Stimulated activated CD4-positive, alpha-beta T cell treated with anti-CD3 and anti-CD28 coated beads, TNF-alpha, amount 100 ng/mL, for 4 hours (primary cell): ENCODE results near the gene ORC4.

Source experiments
- DNase-seq, 3 experiments: peaks; one replicate each; pipeline ENCODE4 v3.0.0-alpha.2; 2020; ENCODE audit warnings: low read depth in 3 of 3

The ORC4 gene

GRCh38 chr2:148020111-148021058 lies at the start of gene ORC4:
Gene ORC4 (minus strand): TSS chr2:148020737. CDS start chr2:147975958, 44,779 bp downstream.
- peak; percentile 87 to 97 (median 96) for DNase-seq

DNA sequence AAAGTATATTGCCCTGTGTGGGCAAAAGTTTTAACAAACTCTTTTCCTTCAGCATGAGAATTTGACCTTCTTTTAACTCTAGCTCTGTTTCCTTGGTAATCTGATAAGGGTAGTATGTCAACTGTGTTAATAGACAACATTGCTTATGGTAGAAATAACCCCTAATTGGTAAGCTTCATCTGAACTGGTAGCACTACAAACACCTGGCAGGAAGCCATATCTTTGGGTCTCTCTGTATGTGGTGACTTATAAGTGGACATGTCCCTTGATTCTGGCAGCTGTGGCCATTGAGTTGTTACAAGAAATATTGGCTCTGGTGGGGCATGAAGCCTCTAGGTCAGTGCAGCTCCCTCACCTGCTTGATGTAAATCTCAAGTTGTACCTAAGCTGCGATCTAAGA lies 47.3 kb upstream of the ORC4 start:
- no peak for DNase-seq

DNA sequence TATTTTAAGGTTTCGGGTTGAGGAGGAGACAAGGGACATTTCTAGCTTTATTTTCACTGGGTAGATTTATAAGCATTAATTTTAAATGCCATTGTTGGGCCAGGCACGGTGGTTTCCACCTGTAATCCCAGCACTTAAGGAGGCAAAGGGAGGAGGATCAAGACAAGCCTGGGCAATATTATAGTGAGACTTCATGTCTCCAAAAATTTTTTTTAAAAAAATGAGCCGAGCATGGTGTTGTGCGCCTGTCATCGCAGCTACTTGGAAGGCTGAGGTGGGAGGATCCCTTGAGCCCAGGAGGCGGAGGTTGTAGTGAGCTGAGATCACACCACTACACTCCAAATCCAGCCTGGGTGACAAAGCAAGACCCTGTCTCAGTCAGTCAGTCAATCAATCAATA lies 45.4 kb upstream of the ORC4 start:
- no peak for DNase-seq

DNA sequence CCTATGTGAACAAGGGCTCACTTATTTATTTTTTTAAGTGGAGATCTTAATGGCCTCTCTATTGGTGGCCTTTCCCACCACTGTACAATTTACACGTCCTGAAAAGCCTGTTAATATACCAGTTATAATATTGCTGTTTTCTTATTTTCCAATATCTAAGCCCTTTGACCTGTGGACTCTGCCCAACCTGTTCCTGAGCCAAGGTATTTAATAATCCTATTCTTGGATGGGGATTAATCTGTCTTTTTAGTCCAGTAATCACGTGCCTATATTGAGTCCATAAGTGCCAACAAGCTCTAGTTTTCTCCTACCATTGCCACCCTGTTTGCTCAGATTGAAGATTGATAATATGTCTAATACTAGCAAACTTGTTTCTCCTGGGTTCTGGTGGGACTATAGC lies 43.1 kb upstream of the ORC4 start:
- DNase-seq, result no peak

DNA sequence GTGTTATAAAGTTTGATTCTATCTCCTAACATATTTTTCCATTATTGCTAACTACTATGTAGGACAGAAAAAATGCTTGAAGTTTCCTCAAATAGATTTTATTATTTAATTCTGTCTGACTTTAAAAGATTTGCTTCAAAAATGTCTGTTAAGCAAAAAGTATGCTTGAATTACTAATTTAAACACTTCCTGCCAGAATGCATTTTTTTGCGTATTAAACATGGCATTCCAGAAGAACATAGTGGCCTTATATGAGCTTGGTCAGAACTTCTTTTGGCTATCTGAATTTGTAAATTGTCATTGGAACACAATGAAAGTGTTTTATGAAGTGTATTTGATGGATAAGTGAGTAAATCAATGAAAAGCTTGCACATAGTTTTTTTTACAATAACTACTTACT lies 38.1 kb upstream of the ORC4 start:
- no peak for DNase-seq

DNA sequence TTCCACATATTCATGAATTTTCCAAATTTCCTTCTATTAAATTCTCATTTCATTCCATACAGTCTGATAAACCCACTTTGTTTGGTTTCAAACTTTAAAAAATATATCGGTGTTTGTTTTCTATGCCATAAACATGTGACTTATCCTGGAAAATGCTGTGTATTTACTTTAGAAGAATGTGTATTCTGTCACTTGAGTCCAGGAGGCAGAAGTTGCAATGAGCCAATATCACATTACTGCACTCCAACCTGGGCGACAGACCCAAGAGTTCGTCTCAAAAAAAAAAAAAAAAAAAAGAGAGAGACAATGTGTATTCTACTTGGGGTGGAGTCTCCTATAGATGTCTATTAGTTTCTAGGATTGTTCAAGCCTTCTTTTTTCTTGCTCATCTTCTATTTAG lies 32.1 kb upstream of the ORC4 start:
- DNase-seq, result no peak

DNA sequence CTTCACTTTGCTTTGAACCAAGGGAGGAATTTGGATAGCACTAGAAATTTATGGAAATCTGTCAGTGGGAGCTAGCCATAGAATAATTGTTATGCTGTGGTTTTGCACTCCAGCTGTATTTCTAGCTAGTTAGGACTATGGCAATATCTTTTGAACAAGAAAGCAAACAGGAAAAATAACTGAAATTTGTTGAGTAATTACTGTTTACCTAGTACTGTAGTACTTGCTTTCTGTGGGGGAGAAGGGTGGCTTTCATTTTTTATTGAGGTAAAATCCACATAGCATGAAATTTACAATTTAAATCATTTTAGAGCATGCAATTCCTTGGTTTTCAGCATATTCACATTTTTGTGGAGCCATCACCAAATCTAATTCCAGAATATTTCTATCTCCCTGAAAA lies 28.7 kb upstream of the ORC4 start:
- no peak for DNase-seq

GRCh38 chr2:148048475-148049221 lies 28.1 kb upstream of the ORC4 start:
- no peak for DNase-seq

GRCh38 chr2:148046802-148047201 lies 26.3 kb upstream of the ORC4 start:
- DNase-seq, result no peak

GRCh38 chr2:148044322-148044721 lies 23.8 kb upstream of the ORC4 start:
- no peak for DNase-seq

- DNase-seq, result no peak
Measured at GRCh38 chr2:148042219-148042618, 21.7 kb upstream of the ORC4 start.

GRCh38 chr2:148039783-148040182 lies 19.2 kb upstream of the ORC4 start:
- no peak for DNase-seq

DNA sequence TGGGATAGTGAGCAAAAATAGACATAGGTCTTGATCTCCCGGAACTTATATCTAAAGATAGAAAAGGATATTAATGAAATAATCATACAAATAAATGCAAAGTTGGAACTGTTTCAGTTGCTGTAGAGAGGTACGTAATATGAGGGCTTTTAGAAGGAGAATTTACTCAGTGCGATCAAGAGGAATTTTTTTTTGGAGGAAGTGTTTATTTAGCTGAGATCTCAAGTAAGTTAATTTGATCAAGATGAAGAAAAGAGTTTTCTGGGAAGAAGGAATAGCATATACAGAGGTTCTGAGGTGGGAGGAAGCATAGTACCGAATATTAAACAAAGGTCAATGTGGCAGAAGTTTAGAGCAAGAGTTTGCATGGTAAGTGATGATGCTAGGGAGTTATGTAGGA lies 11.7 kb upstream of the ORC4 start:
- DNase-seq, result no peak

DNA sequence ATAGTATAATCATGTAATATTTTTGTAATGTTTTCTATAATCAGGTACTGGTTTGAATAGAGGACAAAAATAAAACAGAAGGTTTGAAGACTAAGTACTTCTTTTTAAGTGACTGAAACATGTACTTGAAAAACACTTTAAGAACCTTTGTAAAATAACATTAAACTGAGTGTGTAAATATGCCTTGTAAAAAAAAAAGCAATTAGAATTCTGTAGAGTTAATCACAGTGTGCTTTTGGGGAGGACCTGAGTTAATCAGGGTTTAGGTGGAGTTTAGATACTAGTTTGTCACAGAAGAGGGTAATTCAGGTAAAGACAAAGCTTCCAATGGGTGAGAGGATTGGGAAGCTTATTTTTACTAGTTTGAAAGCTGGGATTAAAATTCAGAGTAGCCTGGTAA lies 10.6 kb upstream of the ORC4 start:
- no peak for DNase-seq

- no peak for DNase-seq
Measured at GRCh38 chr2:148028781-148029180, 8.2 kb upstream of the ORC4 start.

DNA sequence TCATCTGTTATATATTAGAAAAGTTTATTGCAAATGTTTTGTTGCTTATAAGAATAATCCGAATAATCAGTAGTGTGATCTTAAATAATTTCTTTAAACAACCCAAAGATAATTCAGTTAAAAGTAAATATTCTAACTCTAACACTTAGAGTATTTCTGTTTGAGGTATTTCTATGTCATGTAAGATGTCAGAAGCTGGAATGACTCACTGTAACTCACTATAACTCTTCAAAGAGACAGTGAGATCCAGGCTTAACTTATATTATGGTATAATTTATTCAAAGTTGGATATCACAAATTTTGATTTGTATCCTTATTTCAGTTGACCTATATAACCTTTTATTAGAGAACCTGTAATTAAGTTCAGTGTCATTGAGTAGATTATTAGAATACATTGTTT lies 7.3 kb upstream of the ORC4 start:
- no peak for DNase-seq

DNA sequence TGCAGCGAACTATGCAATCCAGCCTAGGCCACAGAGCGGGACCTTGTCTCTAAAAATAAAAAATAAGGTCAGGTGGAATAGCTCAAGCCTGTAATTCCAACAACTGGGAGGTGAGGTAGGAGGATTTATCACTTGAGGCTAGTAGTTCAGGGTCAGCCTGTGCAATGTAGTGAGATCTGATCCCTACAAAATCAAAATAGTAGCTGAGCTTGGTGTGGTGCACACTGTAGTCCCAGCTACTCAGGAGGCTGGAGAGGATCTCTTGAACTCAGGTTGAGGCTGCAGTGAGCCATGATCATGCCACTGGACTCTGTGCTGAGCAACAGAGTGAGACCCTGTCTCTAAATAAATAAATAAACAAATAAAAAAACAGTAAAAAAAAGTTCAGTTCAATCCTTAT lies 6.0 kb upstream of the ORC4 start:
- no peak for DNase-seq

DNA sequence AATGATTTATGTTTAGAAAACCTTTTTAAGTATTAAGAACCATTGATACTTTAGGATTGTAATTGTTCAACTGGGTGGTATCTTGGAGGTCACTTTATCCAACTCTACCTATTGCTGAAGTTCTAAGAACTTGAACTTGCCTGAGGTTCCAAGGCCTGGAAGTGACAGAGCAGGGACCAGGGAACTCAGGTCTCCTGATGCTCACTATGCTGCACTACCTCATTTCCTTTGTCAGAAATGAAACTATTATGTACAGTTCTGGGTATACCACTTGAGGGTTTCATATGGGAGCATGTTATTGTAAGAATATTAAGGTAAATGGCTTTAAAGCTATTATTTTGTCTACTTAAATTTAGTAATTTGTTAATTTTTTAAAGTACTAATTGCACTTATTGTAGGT lies 3.3 kb upstream of the ORC4 start:
- DNase-seq, result no peak

DNA sequence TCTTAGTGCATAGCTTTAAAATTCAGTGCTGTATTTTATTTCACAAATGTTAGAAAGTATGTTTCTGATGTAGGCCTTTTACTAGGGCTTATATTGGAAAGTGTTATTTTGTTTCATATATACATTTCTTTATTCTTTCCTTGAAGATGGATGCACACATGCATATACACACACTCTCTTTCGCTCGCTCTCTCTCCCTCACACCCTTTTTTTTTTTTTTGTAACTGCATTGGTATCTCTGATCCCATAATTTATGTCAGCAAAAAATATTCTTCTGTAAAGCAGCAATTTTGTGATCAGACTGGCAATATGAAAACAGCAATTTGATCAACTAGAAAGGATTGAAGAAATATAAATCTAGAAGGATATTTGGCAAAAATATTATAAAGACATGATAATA lies 2.3 kb upstream of the ORC4 start:
- no peak for DNase-seq

DNA sequence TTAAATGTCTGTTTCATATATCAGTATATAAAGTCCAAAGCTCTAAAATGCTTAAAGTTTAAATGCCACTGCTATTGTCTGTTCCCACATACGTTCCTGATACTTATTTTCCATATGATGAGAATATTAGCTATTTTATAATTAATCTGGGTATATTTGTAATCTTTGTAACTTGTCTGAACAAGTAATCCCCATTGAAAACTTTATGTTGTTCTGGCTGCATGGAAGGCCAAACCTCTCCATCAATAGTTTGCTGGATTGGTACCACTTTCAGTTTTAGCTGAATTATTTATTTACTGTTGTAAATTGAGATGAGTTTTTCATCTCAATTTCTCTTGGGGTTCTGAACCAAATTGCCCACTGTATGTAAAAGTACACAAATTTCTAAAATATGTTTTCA lies 1.8 kb upstream of the ORC4 start:
- DNase-seq, result no peak

GRCh38 chr2:148021886-148022285 lies 1.3 kb upstream of the ORC4 start:
- DNase-seq, result no peak

DNA sequence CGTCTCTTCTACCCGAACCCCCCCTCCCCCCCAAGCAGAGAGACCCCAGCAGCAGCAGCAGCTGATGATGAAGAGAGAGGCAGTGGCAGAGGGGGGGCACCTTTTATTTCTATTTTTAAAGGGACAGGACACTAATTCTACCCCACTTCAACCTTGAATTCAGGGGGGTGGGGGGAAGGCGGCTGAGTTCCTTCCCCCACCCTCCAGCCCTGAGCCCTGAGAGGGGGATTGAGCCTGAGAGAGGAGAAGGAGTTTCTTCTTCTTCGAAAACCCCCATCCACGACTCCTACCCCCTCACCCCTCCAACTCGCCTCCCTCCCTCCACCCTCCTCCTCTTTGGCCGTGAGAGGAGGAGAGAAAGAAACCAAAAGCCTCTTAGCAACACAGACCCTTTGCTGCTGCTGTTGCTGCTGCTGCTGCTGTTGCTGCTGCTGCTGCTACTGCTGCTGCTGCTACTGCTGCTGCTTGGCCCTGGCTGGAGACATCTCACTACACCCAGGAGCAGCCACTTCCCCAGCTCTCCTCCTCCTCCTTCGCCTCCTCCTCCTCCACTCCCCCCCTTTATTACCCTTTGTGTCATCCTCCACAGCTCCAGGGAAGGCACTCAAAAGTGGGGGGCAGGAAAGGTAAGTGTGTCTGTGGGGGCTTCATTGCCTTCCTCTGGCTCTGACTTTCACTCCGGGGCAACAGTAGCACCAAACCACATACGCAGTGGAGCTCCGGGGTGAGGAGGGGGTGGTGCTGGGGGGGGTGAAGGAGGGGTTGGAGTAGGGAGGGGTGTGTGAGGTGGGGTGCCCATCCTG lies 723 bp upstream of the ORC4 start, which contains the start of gene MBD5:
MBD5 (plus strand) TSS at position 33 of the 803 bp plus-strand sequence.
- DNase-seq, result peak in 2 of 3 experiments; percentile 19 to 31
